PFSK-1 (cell line): ENCODE results near the gene RAB18.

ENCODE experiments used
- POLR2AphosphoS5 ChIP-seq: IDR thresholded peaks from 2 replicates; pipeline ENCODE4 v1.6.1; 2012; ENCODE audit warnings: low read depth, mild to moderate bottlenecking, control low read depth, low read length, moderate library complexity
- SIN3A ChIP-seq: IDR thresholded peaks from 2 replicates; pipeline ENCODE4 v1.6.1; 2012; ENCODE audit warnings: mild to moderate bottlenecking, low read length, moderate library complexity, borderline replicate concordance; ENCODE audit not compliant: insufficient read depth

GRCh38 chr10:27518261-27518660 is 14.2 kb downstream of the RAB18 start:
- TF ChIP-seq POLR2AphosphoS5 (no peak), SIN3A (no peak)
